ENCODE data around the gene PRKCB. TPM values are rescaled to one million over a fixed set of nuclear protein-coding genes. Genes with fewer than 3 reads are reported as not detected.

PRKCB gene
- total RNA-seq, 1 experiment from 2014 or later, result 0.89 TPM

GRCh38 chr16:24023621-24024020 lies 187.8 kb downstream of the PRKCB start:
- Histone ChIP-seq H2AFZ (ENCODE audit: low read depth, low read length, poor library complexity, severe bottlenecking) (no peak overlapping the region), H3K27me3 (ENCODE audit: insufficient read depth, low read length) (peaks cover 27% of the 10 kb centered on the region), H3K36me3 (ENCODE audit: control insufficient read depth in 1 of 2, insufficient read depth in 2 of 2, low read length in 2 of 2) (no peaks in the 10 kb centered on the region), H3K79me2 (ENCODE audit: insufficient read depth, low read length) (no peaks in the 10 kb centered on the region), H3K4me1 (ENCODE audit: control insufficient read depth in 1 of 2, insufficient read depth in 2 of 2, low read length in 2 of 2) (no peaks in the 10 kb centered on the region), H3K4me3 (replicated peaks in 1 of 2; ENCODE audit: low read depth in 1 of 2, low read length in 2 of 2) (no peak overlapping the region), H4K20me1 (ENCODE audit: insufficient read depth) (no peaks in the 10 kb centered on the region), H3K9me3 (ENCODE audit: control insufficient read depth in 1 of 2, insufficient read depth in 1 of 2, low read depth in 1 of 2, low read length in 2 of 2) (no peaks in the 10 kb centered on the region), H3K27ac (ENCODE audit: low read depth, low read length) (no peak overlapping the region), H3K4me2 (ENCODE audit: low read length) (no peak overlapping the region), H3K9ac (ENCODE audit: low read length) (no peak overlapping the region), H3K9me2 (ENCODE audit: insufficient read depth) (no peaks in the 10 kb centered on the region)
- ChIA-PET POLR2A (no interaction called here), RAD21 (ENCODE audit: low non-redundant PET in 1 of 2, low total read pairs in 2 of 2, uncharacterized antibody in 2 of 2, unreplicated experiment in 2 of 2) (no interaction called here), CTCF (no interaction called here)
- intact Hi-C loops (cut with micrococcal nuclease), result no loop called here
- no peak for TF ChIP-seq MAX (IDR thresholded peaks at IDR 0.05)
- no peak for TF ChIP-seq TCF7L2 (IDR thresholded peaks at IDR 0.05; ENCODE audit: borderline replicate concordance, extremely low read depth, insufficient read depth, insufficient read length)
- no peak for TF ChIP-seq EGR1 (IDR thresholded peaks at IDR 0.05; ENCODE audit: low read depth)
- TF ChIP-seq ZBTB33 (IDR thresholded peaks at IDR 0.05; ENCODE audit: extremely low read depth, insufficient replicate concordance, low read length), result no peak
- TF ChIP-seq POLR2A (IDR thresholded peaks at IDR 0.05; ENCODE audit: borderline replicate concordance, extremely low read depth, insufficient read depth, insufficient read length), result no peak
- no peak for TF ChIP-seq JUND (IDR thresholded peaks at IDR 0.05)
- no peak for TF ChIP-seq ZNF274 (IDR thresholded peaks at IDR 0.05; ENCODE audit: low read depth, low read length)
- TF ChIP-seq POLR2AphosphoS5 (IDR thresholded peaks at IDR 0.05; ENCODE audit: low read depth, low read length), result no peak
- TF ChIP-seq EZH2phosphoT487 (IDR thresholded peaks at IDR 0.05; ENCODE audit: borderline replicate concordance), result no peak
- no peak for TF ChIP-seq ZFX (IDR thresholded peaks at IDR 0.05)
- TF ChIP-seq ATF3 (IDR thresholded peaks at IDR 0.05), result no peak
- TF ChIP-seq CTCF (IDR thresholded peaks at IDR 0.05 in 2 of 3, conservative IDR thresholded peaks at IDR 0.05 in 1 of 3; ENCODE audit: borderline replicate concordance in 1 of 3, insufficient read depth in 1 of 3, low read depth in 2 of 3, low read length in 2 of 3), result no peak
- no peak for TF ChIP-seq CBX3 (IDR thresholded peaks at IDR 0.05; ENCODE audit: low read depth)
- no peak for TF ChIP-seq REST (IDR thresholded peaks at IDR 0.05; ENCODE audit: low read depth)
- no peak for TF ChIP-seq ELF1 (IDR thresholded peaks at IDR 0.05; ENCODE audit: borderline replicate concordance, low read depth)
- TF ChIP-seq SRF (IDR thresholded peaks at IDR 0.05; ENCODE audit: low read depth), result no peak
- no peak for DNase-seq (ENCODE audit: low read depth, low spot score)
- ATAC-seq, result no peak
- no TSS peak for BruUV-seq (replicated peaks)

Measured in HCT116 (cell line).